ENCODE results near the gene GLUL.
"Not testable (repeated sequence)": the region's sequence is repeated elsewhere in the genome, so short reads cannot be mapped to it uniquely, and the experiment has no call there.

Gene GLUL

DNA sequence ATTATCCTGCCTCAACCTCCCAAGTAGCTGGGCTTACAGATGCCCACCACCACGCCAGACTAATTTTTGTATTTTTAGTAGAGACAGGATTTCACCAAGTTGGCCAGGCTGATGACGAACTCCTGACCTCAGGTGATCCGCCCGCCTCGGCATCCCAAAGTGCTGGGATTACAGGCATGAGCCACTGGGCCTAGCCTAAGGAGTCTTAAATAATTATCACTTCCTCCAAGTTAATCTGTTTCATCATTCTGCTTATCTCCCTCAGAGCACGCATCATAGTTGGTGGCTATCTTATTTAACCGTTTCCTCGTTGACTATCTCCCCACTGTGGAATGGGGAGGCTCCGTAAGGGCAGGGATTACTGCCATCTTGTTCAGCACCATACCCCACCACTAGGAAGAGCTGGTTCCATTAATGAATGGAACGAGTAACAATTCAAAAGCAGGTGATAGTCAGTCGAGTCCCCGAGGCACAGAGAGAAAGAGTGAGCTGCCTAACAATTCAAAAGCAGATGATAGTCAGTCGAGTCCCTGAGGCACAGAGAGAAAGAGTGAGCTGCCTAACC is 52.7 kb downstream of the GLUL start:
- intact Hi-C loops (cut with DNase I), result no loop called here
- no peak for DNase-seq

DNA sequence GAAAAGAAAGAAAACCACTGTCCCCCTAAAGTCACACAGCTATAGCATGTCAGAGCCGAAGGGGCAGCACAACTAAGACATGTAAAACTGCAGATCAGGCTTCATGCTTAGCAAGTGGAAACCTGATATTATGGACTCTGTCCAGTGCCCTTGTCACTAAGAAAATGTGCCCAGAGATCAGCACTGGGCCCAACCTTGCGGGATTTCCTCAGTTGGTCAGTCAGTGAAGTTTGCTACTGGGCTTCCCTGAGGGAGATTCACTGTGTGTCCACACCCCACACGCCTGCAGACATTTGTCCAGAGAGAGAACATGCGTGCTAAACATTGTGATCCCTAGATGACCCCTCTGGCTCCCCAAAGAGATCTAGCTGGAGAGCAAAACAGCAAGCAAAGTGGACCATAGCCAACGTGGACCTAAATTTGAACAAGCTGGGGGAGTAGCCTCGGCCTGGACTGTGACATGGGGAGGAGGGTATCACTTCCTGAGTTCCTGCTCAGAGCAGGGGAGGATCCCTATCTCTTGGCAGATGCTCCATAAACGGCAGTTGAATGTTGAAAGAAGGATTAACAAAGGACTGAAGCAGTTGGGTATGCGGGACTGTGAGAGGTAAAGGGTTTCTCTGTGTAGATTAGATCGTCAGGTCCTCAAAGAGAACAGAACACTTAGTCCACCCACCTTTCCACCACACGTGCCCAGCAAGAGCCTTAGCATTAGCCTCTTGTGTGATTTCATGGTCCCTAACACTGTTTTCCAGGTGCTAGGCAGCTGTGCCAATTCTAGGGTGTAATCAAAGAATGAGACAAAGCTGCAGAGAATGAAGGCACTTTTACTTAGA is 53.6 kb downstream of the GLUL start:
- intact Hi-C loops (cut with DNase I), result no loop called here
- no peak for DNase-seq

DNA sequence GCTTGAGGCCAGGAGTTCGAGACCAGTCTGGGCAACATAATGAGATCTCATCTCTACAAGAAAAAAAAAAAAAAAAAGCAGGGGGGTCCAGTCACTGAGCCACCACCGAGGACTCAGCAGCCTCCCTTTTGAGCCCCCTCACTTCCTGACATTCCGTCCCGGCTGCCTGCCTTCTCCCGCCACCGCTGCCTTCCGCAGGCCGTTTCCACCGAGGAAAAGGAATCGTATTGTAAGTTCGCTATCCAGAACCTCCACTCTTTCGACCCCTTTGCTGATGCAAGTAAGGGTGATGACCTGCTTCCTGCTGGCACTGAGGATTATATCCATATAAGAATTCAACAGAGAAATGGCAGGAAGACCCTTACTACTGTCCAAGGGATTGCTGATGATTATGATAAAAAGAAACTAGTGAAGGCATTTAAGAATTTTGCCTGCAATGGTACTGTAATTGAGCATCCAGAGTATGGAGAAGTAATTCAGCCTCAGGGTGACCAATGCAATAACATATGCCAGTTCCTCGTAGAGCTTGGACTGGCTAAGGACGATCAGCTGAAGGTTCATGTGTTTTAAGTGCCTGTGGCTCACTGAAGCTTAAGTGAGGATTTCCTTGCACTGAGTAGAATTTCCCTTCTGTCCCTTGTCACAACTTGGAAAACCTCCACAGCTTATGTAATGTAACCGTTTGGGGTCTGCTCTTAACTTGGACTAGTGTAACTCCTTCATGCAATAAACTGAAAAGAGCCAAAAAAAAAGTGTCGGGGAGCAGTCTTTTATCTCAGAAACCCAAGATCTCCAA is 55.6 kb downstream of the GLUL start:
- DNase-seq, result no peak
- intact Hi-C loops (cut with DNase I), result no loop called here

DNA sequence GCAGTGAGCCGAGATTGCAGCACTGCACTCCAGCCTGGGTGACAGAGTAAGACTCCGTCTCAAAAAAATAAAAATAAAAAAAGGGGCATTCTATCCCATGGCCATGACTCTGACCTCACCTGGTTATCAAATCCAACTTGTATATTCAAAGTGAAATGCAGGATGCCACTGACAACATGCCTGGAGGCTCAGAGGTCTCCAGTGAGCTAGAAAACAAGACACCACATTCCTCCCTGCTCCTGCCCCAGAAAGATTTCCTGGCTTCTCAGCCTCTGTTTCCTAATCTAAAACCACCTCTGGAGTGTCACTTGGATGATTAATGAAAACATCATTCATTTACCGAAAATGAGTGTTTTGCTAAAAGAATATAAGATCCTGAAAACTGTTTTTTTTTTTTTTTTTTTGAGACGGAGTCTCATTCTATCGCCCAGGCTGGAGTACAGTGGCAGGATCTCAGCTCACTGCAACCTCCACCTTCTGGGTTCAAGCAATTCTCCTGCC is 58.5 kb downstream of the GLUL start:
- DNase-seq; intact Hi-C loops (cut with DNase I): not testable (repeated sequence)

DNA sequence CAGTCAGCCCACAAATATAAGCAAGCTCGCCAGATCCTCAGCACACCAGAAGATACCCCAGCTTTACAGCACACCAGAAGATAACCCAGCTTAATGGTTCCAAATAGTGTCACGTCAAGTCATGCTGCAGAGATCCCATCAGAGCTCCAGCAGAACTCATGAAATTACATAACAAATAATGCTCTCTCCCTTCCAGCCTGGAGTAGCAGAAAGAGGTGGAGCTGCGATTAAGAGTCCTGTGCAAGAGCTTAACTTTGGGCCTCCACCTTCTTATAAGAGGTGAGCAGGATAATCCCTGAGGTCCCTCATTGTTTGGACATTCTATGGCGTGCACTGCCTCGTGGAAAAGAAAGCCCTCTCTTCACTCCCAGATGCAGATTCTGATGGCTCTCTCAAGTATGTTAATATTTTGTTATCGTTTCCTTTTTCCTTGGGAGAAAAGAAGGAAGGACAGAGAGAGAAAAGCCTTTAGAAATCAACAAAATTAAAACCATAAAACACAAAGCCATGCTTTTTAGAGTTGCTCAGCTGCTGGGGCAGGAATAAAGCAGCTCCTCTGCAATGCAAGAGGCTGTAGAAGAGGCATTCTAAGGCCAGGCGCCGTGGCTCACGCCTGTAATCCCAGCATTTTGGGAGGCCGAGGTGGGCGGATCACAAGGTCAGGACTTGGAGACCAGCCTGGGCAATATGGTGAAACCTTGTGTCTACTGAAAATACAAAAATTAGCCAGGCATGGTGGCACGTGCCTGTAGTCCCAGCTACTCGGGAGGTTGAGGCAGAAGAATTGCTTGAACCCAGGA is 59.1 kb downstream of the GLUL start:
- DNase-seq, result no peak
- intact Hi-C loops (cut with DNase I), result no loop called here
